Activated naive CD8-positive, alpha-beta T cell treated with anti-CD3 and anti-CD28 coated beads, Interleukin-2, amount 50 U/mL, for 24 hours (primary cell): Measurements from ENCODE around the gene KRTAP2-1.
"Not testable (repeated sequence)": the region's sequence is repeated elsewhere in the genome, so short reads cannot be mapped to it uniquely, and the experiment has no call there.

Experiments
- ATAC-seq: fragments of 150-1000 bp; cut with Tn5 transposase; one replicate; pipeline ENCODE4 v1.10.0; 2021
- DNase-seq: peaks from one replicate; pipeline ENCODE4 v3.0.0; 2021
- H3K27ac Mint-ChIP-seq: one replicate; pipeline ENCODE4 v1.8.0; 2021; ENCODE audit warnings: mild to moderate bottlenecking, mixed read lengths
- H3K27me3 Mint-ChIP-seq: one replicate; pipeline ENCODE4 v1.8.0; 2021; ENCODE audit warnings: mixed read lengths
- H3K36me3 Mint-ChIP-seq: one replicate; pipeline ENCODE4 v1.8.0; 2021; ENCODE audit warnings: low read depth, mixed read lengths
- H3K4me1 Mint-ChIP-seq: one replicate; pipeline ENCODE4 v1.8.0; 2021; ENCODE audit warnings: mixed read lengths
- H3K4me3 Mint-ChIP-seq: one replicate; pipeline ENCODE4 v1.8.0; 2021; ENCODE audit warnings: mild to moderate bottlenecking, moderate library complexity, mixed read lengths
- H3K9me3 Mint-ChIP-seq: one replicate; pipeline ENCODE4 v1.8.0; 2021; ENCODE audit warnings: mixed read lengths

Gene KRTAP2-1

DNA sequence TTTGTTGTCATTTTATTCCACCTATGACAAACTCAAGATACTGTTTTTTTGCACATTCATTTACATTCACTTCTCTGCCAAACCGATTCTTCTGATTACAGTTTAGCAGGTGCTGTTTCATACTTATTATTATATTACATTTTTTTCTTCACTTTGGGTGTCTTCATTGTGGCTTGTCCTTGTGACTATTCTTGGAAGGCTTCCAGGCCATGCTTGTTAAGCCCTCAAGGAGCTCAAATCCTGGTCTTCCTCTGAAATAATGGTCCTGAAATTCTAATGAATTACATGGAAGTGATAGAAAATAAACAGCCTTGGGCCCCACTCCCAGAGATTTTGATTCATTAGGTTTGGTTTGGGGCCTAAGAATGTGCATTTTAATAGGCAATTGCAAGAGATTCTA is 17.2 kb upstream of the KRTAP2-1 start:
- no peaks in the 10 kb centered on the region for H3K9me3 Mint-ChIP-seq

DNA sequence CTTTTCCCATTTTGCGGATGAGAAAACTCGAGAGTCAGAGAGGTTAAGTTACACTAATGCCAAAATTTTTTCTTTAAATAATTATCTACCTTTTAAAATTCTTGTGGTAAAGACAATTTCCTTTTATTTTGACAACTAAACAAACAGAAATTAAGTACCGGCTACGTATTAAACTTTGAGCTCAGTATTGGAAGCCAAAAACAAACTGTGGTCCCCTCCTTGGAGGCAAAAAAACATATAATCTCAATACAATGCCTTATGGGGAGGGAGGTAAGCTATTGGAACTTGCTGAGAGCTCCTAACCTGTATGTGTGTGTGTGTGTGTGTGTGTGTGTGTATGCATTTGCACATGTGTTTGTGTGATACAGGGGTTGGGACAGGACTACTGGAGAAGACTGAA is 16.3 kb upstream of the KRTAP2-1 start:
- Mint-ChIP-seq H3K9me3 (no peaks in the 10 kb centered on the region), H3K36me3 (no peaks in the 10 kb centered on the region), H3K27me3 (peaks cover 18% of the 10 kb centered on the region), H3K27ac (no peak overlapping the region), H3K4me1 (no peaks in the 10 kb centered on the region), H3K4me3 (no peak overlapping the region)
- no peak for ATAC-seq
- DNase-seq, result no peak

More for the DNA sequence above, 17.2 kb upstream of the KRTAP2-1 start:
- ATAC-seq (no peak), DNase-seq (no peak)
- Mint-ChIP-seq H3K27ac (no peak overlapping the region), H3K36me3 (no peaks in the 10 kb centered on the region), H3K27me3 (peaks cover 14% of the 10 kb centered on the region), H3K4me1 (no peaks in the 10 kb centered on the region), H3K4me3 (no peak overlapping the region)

- Mint-ChIP-seq H3K9me3 (no peaks in the 10 kb centered on the region), H3K27me3 (peaks cover 30% of the 10 kb centered on the region), H3K36me3 (no peaks in the 10 kb centered on the region), H3K4me1 (no peaks in the 10 kb centered on the region), H3K27ac (no peak overlapping the region), H3K4me3 (no peak overlapping the region)
- ATAC-seq (no peak), DNase-seq (no peak)
These were observed 14.8 kb upstream of the KRTAP2-1 start for GRCh38 chr17:41061964-41062363.

DNA sequence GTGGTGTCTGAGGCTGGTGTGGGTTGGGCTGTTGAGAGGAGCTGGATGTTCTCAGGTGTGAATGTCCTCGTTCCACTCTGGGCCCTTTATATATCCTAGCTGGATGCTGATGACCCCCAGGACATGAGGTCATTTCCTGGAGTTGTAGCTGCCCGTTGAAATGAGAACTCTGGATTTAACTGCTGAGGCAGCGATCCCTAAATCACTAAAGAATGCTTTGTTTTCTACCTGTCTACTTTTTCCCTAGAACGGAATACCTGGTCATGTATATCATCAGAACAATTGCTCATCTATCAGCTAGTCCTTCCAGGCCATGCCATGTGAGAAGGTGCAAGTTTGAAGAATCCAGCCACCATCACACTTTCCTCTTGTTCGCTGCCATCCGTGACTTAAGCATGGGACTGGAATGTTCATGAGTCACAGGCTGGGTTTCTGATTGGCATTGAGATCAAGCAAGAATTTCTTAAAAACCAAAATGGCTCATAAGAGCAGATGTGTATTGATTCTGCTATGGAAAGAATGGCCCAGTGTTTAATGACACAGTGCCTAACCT is 13.0 kb upstream of the KRTAP2-1 start, which contains the start of gene KRTAP2-3:
Gene KRTAP2-3 (minus strand): TSS at position 63 of the 553 bp plus-strand sequence. CDS start 64 bp downstream, outside the sequence.
- Mint-ChIP-seq H3K36me3 (no peaks in the 10 kb centered on the region), H3K27me3 (peaks cover 33% of the 10 kb centered on the region), H3K4me3 (no peak within 1 kb of the TSS), H3K9me3 (no peaks in the 10 kb centered on the region), H3K27ac (no peak within 1 kb of the TSS), H3K4me1 (no peaks in the 10 kb centered on the region)
- DNase-seq (no peak), ATAC-seq (no peak)

DNA sequence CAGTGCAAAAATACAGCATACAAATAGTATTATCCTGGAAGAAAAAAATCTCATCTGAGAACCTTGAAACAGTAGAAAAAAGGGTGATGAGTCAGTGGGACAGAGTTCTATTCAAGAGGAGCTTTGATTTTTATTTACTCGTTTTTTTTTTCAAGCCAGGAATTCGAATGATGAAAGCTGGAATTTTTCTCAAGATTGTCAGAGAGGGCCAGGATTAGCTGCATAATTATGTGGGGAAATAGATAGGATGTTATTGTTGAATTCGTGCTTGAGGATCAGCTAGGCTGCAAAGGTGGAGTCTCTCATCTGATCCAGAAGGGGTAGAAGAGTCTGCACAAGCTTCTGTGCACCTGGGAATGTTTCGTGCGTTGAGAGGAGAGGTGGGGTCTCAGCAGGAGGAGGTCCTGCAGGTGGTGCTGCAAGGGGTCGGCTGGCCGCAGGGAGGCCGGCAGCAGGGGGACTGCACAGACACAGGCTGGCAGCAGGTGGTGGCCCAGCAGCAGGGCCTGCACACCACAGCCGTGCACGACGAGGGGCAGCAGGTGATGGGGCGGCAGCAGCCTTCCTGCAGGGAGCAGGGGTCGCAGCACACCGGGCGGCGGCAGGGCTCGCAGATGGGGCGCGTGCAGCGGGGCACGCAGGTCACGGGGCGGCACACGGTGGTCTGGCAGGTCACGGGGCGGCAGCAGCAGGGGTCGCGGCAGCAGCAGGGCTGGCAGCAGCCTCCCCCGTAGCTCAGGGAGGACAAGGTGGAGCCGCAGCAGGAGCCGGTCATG is 12.3 kb upstream of the KRTAP2-1 start:
- not testable (repeated sequence) for H3K27ac Mint-ChIP-seq, H3K4me1 Mint-ChIP-seq, H3K9me3 Mint-ChIP-seq, H3K36me3 Mint-ChIP-seq, DNase-seq, ATAC-seq, H3K4me3 Mint-ChIP-seq
- H3K27me3 Mint-ChIP-seq, result peaks cover 33% of the 10 kb centered on the region

DNA sequence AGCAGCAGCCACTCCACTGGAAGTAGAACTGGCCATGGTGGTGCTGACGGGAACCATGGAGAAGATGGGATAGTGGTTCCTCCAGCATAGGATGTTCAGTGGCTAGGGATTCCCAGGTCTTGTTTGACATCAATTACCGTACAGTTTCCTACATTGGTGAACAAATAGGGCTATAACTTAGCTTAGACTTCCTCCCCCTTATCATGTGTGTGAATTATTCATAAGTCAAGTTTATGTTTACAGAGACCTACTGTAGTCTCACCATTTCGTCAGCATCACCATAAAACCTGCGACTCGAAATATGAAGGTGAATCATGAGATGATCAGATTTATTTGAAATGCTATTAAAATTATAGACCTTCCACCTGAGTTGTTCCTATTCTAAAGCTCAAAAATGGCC is 11.6 kb upstream of the KRTAP2-1 start:
- Mint-ChIP-seq H3K4me3 (no peak overlapping the region), H3K27ac (no peak overlapping the region), H3K9me3 (no peaks in the 10 kb centered on the region), H3K36me3 (no peaks in the 10 kb centered on the region), H3K4me1 (no peaks in the 10 kb centered on the region), H3K27me3 (peaks cover 33% of the 10 kb centered on the region)
- ATAC-seq, result no peak
- DNase-seq, result no peak

GRCh38 chr17:41057547-41057946 is 10.4 kb upstream of the KRTAP2-1 start:
- no peaks in the 10 kb centered on the region for H3K9me3 Mint-ChIP-seq
- H3K36me3 Mint-ChIP-seq, result no peaks in the 10 kb centered on the region
- no peak overlapping the region for H3K27ac Mint-ChIP-seq
- H3K4me3 Mint-ChIP-seq, result no peak overlapping the region
- H3K27me3 Mint-ChIP-seq, result peaks cover 33% of the 10 kb centered on the region
- DNase-seq (no peak), ATAC-seq (no peak)
- H3K4me1 Mint-ChIP-seq, result no peaks in the 10 kb centered on the region

DNA sequence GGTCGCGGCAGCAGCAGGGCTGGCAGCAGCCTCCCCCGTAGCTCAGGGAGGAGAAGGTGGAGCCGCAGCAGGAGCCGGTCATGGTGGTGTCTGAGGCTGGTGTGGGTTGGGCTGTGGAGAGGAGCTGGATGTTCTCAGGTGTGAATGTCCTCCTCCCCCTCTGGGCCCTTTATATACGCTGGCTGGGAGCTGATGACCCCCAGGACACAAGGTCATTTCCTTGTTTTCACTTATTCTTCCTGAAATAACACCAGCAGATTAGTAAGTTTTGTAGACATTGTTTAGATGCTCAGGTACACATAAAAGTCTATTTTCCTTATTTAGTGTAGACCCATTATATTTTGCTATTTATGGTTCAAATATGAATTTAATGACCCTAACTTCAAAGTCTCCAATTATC is 8.0 kb upstream of the KRTAP2-1 start, which contains the start of gene KRTAP2-2:
Gene KRTAP2-2 (minus strand): TSS at position 101 of the 400 bp plus-strand sequence. CDS start 19 bp downstream, at position 82.
- not testable (repeated sequence) for H3K9me3 Mint-ChIP-seq, H3K4me1 Mint-ChIP-seq, H3K36me3 Mint-ChIP-seq, H3K27ac Mint-ChIP-seq, H3K4me3 Mint-ChIP-seq, DNase-seq, ATAC-seq
- H3K27me3 Mint-ChIP-seq, result peaks cover 23% of the 10 kb centered on the region

DNA sequence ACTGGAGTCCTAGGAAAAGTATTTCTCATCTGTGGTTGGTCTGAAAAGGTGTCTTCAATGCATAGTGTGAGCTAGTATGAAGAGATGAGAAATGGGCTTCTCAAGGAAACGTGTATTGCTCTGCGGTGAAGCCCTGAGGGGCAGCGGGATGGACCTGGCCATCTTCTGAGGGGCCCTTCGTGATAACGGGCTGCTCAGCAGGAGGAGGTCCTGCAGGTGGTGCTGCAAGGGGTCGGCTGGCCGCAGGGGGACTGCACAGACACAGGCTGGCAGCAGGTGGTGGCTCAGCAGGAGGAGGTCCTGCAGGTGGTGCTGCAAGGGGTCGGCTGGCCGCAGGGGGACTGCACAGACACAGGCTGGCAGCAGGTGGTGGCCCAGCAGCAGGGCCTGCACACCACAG is 7.4 kb upstream of the KRTAP2-1 start:
- not testable (repeated sequence) for ATAC-seq, H3K27ac Mint-ChIP-seq, H3K9me3 Mint-ChIP-seq, H3K4me1 Mint-ChIP-seq, DNase-seq, H3K4me3 Mint-ChIP-seq, H3K36me3 Mint-ChIP-seq
- H3K27me3 Mint-ChIP-seq, result peaks cover 21% of the 10 kb centered on the region

GRCh38 chr17:41054025-41054424 is 6.9 kb upstream of the KRTAP2-1 start:
- H3K36me3 Mint-ChIP-seq, result no peaks in the 10 kb centered on the region
- no peak for ATAC-seq
- no peaks in the 10 kb centered on the region for H3K9me3 Mint-ChIP-seq
- no peaks in the 10 kb centered on the region for H3K4me1 Mint-ChIP-seq
- H3K4me3 Mint-ChIP-seq, result no peak overlapping the region
- H3K27ac Mint-ChIP-seq, result no peak overlapping the region
- peaks cover 19% of the 10 kb centered on the region for H3K27me3 Mint-ChIP-seq
- no peak for DNase-seq

GRCh38 chr17:41052566-41052965 is 5.5 kb upstream of the KRTAP2-1 start:
- Mint-ChIP-seq H3K4me3 (no peak overlapping the region), H3K36me3 (no peaks in the 10 kb centered on the region), H3K4me1 (no peaks in the 10 kb centered on the region), H3K27ac (no peak overlapping the region), H3K9me3 (no peaks in the 10 kb centered on the region), H3K27me3 (peaks cover 10% of the 10 kb centered on the region)
- no peak for ATAC-seq
- no peak for DNase-seq

- Mint-ChIP-seq H3K4me3 (no peak overlapping the region), H3K27me3 (peaks cover 13% of the 10 kb centered on the region), H3K36me3 (no peaks in the 10 kb centered on the region), H3K9me3 (no peaks in the 10 kb centered on the region), H3K27ac (no peak overlapping the region), H3K4me1 (peaks cover 3% of the 10 kb centered on the region)
- no peak for DNase-seq
- no peak for ATAC-seq
These were observed 2.0 kb upstream of the KRTAP2-1 start for GRCh38 chr17:41049110-41049509.

DNA sequence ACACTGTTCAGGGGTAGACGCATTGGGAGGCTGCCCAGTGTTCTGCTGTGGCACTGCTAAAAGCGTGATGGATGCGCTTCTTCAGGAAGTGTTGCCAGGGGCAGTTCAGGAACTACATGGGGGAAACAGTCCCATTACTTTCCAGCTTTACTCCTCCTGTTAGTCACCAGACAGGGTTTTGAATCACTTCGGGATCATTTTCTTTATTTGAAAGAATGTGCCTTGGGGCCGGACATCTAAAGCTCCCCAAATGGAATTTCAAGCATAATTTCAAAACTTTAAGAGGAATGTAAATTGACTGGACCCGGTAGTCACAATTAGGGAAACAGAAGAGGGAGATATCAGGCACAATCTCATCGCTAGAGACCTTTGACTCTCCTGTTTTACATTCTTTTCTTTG is 1.3 kb upstream of the KRTAP2-1 start:
- DNase-seq (no peak), ATAC-seq (no peak)
- Mint-ChIP-seq H3K9me3 (peaks cover 4% of the 10 kb centered on the region), H3K4me3 (no peak overlapping the region), H3K27ac (no peak overlapping the region), H3K36me3 (no peaks in the 10 kb centered on the region), H3K27me3 (peaks cover 13% of the 10 kb centered on the region), H3K4me1 (peaks cover 5% of the 10 kb centered on the region)

- peaks cover 11% of the 10 kb centered on the region for H3K27me3 Mint-ChIP-seq
These were observed 4.2 kb downstream of the KRTAP2-1 start for GRCh38 chr17:41042953-41043352.

GRCh38 chr17:41040783-41041571 is 6.1 kb downstream of the KRTAP2-1 start, which contains the start of gene KRTAP1-1:
Gene KRTAP1-1, minus strand, starts transcription at chr17:41041450. Its CDS starts 53 bp downstream, at chr17:41041397.
- H3K27ac Mint-ChIP-seq, H3K27me3 Mint-ChIP-seq, H3K4me3 Mint-ChIP-seq, H3K36me3 Mint-ChIP-seq, DNase-seq, H3K4me1 Mint-ChIP-seq, ATAC-seq: not testable (repeated sequence)
- peaks cover 11% of the 10 kb centered on the region for H3K9me3 Mint-ChIP-seq

More at GRCh38 chr17:41042953-41043352, 4.2 kb downstream of the KRTAP2-1 start:
- Mint-ChIP-seq H3K27ac (no peak overlapping the region), H3K4me3 (no peak overlapping the region), H3K9me3 (peaks cover 11% of the 10 kb centered on the region), H3K4me1 (peaks cover 5% of the 10 kb centered on the region), H3K36me3 (no peaks in the 10 kb centered on the region)
- ATAC-seq (no peak), DNase-seq (no peak)
